Hematopoietic multipotent progenitor cell treated with erythropoietin and hydrocortisone succinate and interleukin-3 and kit ligand, for 8 days (in vitro differentiated cells): ENCODE results near the gene FXYD4.

Source experiments
- DNase-seq: peaks from one replicate; pipeline ENCODE4 v3.0.0-alpha.2; 2015

FXYD4 gene

GRCh38 chr10:43347997-43348396 is 23.4 kb upstream of the FXYD4 start:
- no peak for DNase-seq

GRCh38 chr10:43348511-43349312 is 22.7 kb upstream of the FXYD4 start:
- peak; percentile 86 for DNase-seq

GRCh38 chr10:43350156-43350555 is 21.3 kb upstream of the FXYD4 start:
- DNase-seq = no peak

GRCh38 chr10:43350686-43351085 is 20.8 kb upstream of the FXYD4 start:
- DNase-seq = no peak

GRCh38 chr10:43351301-43351700 is 20.1 kb upstream of the FXYD4 start:
- DNase-seq = no peak

- no peak for DNase-seq
These were observed 18.5 kb upstream of the FXYD4 start for GRCh38 chr10:43352951-43353350.

GRCh38 chr10:43353495-43354329 is 17.7 kb upstream of the FXYD4 start:
- no peak for DNase-seq

- DNase-seq = no peak
These were observed 17.2 kb upstream of the FXYD4 start for GRCh38 chr10:43354330-43354635.

GRCh38 chr10:43354879-43355380 is 16.5 kb upstream of the FXYD4 start:
- peak; percentile 13 for DNase-seq

- DNase-seq = peak; percentile 78
These were observed 15.6 kb upstream of the FXYD4 start for GRCh38 chr10:43355749-43356371.

GRCh38 chr10:43360086-43360485 is 11.3 kb upstream of the FXYD4 start:
- no peak for DNase-seq

- peak; percentile 26 for DNase-seq
These were observed 9.8 kb upstream of the FXYD4 start for GRCh38 chr10:43361547-43362190.

GRCh38 chr10:43362191-43362839 is 9.1 kb upstream of the FXYD4 start:
- peak; percentile 98 for DNase-seq

- DNase-seq = no peak
These were observed 6.4 kb upstream of the FXYD4 start for GRCh38 chr10:43365001-43365400.

- no peak for DNase-seq
These were observed 1.5 kb upstream of the FXYD4 start for GRCh38 chr10:43369921-43370320.

GRCh38 chr10:43370671-43371215 is 693 bp upstream of the FXYD4 start:
- DNase-seq = no peak

- DNase-seq = no peak
These were observed 1.4 kb downstream of the FXYD4 start for GRCh38 chr10:43372765-43373361.

GRCh38 chr10:43373461-43373860 is 2.0 kb downstream of the FXYD4 start:
- DNase-seq = no peak

- DNase-seq = no peak
These were observed 2.8 kb downstream of the FXYD4 start for GRCh38 chr10:43374194-43374593.

GRCh38 chr10:43375401-43376020 is 4.1 kb downstream of the FXYD4 start:
- no peak for DNase-seq

GRCh38 chr10:43376046-43376635 is 4.7 kb downstream of the FXYD4 start:
- DNase-seq = no peak
